HG03060 (cell line): ENCODE data around the gene KCNT1.
"Not testable (repeated sequence)": the region's sequence is repeated elsewhere in the genome, so short reads cannot be mapped to it uniquely, and the experiment has no call there.

Experiments
- ATAC-seq: cut with Tn5 transposase; IDR thresholded peaks from one replicate; pipeline ENCODE4 v1.9.1; 2021; ENCODE audit warnings: low read depth, moderate number of reproducible peaks; ENCODE audit not compliant: unreplicated experiment

KCNT1 gene

GRCh38 chr9:135701959-135702721, at the start of gene KCNT1:
TSS of gene KCNT1 (plus strand) at chr9:135702185. CDS start at chr9:135702259, 74 bp downstream.
- ATAC-seq: no peak

- ATAC-seq: no peak
Measured at GRCh38 chr9:135655317-135655716, 46.7 kb upstream of the KCNT1 start.

- ATAC-seq: no peak
Measured at GRCh38 chr9:135657416-135657815, 44.6 kb upstream of the KCNT1 start.

GRCh38 chr9:135659252-135659651, 42.7 kb upstream of the KCNT1 start:
- no peak for ATAC-seq

- no peak for ATAC-seq
Measured at GRCh38 chr9:135660407-135660806, 41.6 kb upstream of the KCNT1 start.

GRCh38 chr9:135661816-135662560, 40.0 kb upstream of the KCNT1 start:
- ATAC-seq: no peak

- ATAC-seq: no peak
Measured at GRCh38 chr9:135662758-135663450, 39.1 kb upstream of the KCNT1 start, which contains the start of gene LCN9. TSS of gene LCN9 (plus strand) at chr9:135663309. CDS start at chr9:135663322, 13 bp downstream.

GRCh38 chr9:135663451-135663770, 38.6 kb upstream of the KCNT1 start:
- no peak for ATAC-seq

GRCh38 chr9:135663857-135664256, 38.1 kb upstream of the KCNT1 start:
- ATAC-seq: no peak

- ATAC-seq: no peak
Measured at GRCh38 chr9:135664266-135664665, 37.7 kb upstream of the KCNT1 start.

- ATAC-seq: no peak
Measured at GRCh38 chr9:135664801-135665794, 36.9 kb upstream of the KCNT1 start.

GRCh38 chr9:135665795-135666189, 36.2 kb upstream of the KCNT1 start:
- no peak for ATAC-seq

- ATAC-seq: no peak
Measured at GRCh38 chr9:135666534-135667462, 35.2 kb upstream of the KCNT1 start.

- no peak for ATAC-seq
Measured at GRCh38 chr9:135667463-135668001, 34.5 kb upstream of the KCNT1 start.

- ATAC-seq: not testable (repeated sequence)
Measured at GRCh38 chr9:135669018-135669417, 33.0 kb upstream of the KCNT1 start.

- no peak for ATAC-seq
Measured at GRCh38 chr9:135669616-135670285, 32.2 kb upstream of the KCNT1 start.

GRCh38 chr9:135670721-135671590, 31.0 kb upstream of the KCNT1 start:
- ATAC-seq: no peak
